GM19467 (cell line): ENCODE results near the gene TRABD2B.

Experiments
- ATAC-seq: cut with Tn5 transposase; IDR thresholded peaks from one replicate; pipeline ENCODE4 v1.9.1; 2021; ENCODE audit warnings: mild to moderate bottlenecking, moderate library complexity; ENCODE audit not compliant: unreplicated experiment

Gene TRABD2B

GRCh38 chr1:47997289-47998200 lies at the start of gene TRABD2B:
Gene TRABD2B, minus strand, starts transcription at chr1:47997385.
- no peak for ATAC-seq

- ATAC-seq, result no peak
These were observed 47.1 kb upstream of the TRABD2B start for GRCh38 chr1:48044311-48044710.

GRCh38 chr1:48043622-48044021 lies 46.4 kb upstream of the TRABD2B start:
- no peak for ATAC-seq

- ATAC-seq, result no peak
These were observed 43.0 kb upstream of the TRABD2B start for GRCh38 chr1:48040154-48040553.

- ATAC-seq, result no peak
These were observed 42.2 kb upstream of the TRABD2B start for GRCh38 chr1:48039088-48040054.

GRCh38 chr1:48038270-48038767 lies 41.1 kb upstream of the TRABD2B start:
- no peak for ATAC-seq

- no peak for ATAC-seq
These were observed 39.6 kb upstream of the TRABD2B start for GRCh38 chr1:48036710-48037355.

GRCh38 chr1:48035371-48036141 lies 38.4 kb upstream of the TRABD2B start:
- no peak for ATAC-seq

- ATAC-seq, result no peak
These were observed 36.4 kb upstream of the TRABD2B start for GRCh38 chr1:48033495-48034045.

- ATAC-seq, result no peak
These were observed 34.5 kb upstream of the TRABD2B start for GRCh38 chr1:48031676-48032075.

- ATAC-seq, result no peak
These were observed 33.6 kb upstream of the TRABD2B start for GRCh38 chr1:48030696-48031365.

- no peak for ATAC-seq
These were observed 33.0 kb upstream of the TRABD2B start for GRCh38 chr1:48030211-48030610.

- no peak for ATAC-seq
These were observed 31.3 kb upstream of the TRABD2B start for GRCh38 chr1:48028218-48029069.

- no peak for ATAC-seq
These were observed 30.3 kb upstream of the TRABD2B start for GRCh38 chr1:48027533-48027835.

GRCh38 chr1:48026701-48027532 lies 29.7 kb upstream of the TRABD2B start:
- ATAC-seq, result no peak

- no peak for ATAC-seq
These were observed 29.1 kb upstream of the TRABD2B start for GRCh38 chr1:48026275-48026674.

GRCh38 chr1:48025076-48025475 lies 27.9 kb upstream of the TRABD2B start:
- no peak for ATAC-seq

GRCh38 chr1:48023488-48023887 lies 26.3 kb upstream of the TRABD2B start:
- no peak for ATAC-seq
